ENCODE data around the gene CDC42EP4. TPM values are rescaled to one million over a fixed set of nuclear protein-coding genes. Genes with fewer than 3 reads are reported as not detected.
A peak's percentile ranks its signal among the peaks of the same experiment; 100 is the strongest.

CDC42EP4 gene
- total RNA-seq, 1 experiment from 2014 or later: 32.7 TPM

DNA sequence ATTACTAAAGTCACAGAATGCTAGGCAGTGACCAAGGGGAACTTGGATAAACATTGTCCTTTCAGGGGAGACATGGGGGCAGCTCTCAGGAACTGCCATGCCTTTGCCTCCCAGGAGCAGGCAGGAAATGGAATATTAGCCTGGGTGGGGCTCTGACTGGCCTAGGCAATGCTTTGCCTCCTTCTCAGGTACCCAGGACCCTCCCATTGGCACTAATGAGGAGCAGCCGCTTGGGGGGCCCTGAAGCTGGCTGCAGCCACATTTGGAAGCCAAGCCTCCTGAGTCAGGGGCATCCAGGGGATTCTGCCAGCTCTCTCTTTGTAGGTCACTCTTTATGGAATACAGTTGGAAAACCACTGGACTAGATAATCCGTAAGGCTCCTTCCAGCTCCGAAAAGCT is 55.6 kb downstream of the CDC42EP4 start:
- peak; percentile 58 for DNase-seq
- Histone ChIP-seq H3K36me3 (replicated peaks; ENCODE audit: control insufficient read depth, insufficient read depth, low read length) (no peaks in the 10 kb centered on the region), H3K4me3 (ENCODE audit: insufficient read depth, low read depth, low read length) (no peak overlapping the region), H3K27me3 (ENCODE audit: control insufficient read depth, insufficient read depth, low read length) (no peaks in the 10 kb centered on the region)

DNA sequence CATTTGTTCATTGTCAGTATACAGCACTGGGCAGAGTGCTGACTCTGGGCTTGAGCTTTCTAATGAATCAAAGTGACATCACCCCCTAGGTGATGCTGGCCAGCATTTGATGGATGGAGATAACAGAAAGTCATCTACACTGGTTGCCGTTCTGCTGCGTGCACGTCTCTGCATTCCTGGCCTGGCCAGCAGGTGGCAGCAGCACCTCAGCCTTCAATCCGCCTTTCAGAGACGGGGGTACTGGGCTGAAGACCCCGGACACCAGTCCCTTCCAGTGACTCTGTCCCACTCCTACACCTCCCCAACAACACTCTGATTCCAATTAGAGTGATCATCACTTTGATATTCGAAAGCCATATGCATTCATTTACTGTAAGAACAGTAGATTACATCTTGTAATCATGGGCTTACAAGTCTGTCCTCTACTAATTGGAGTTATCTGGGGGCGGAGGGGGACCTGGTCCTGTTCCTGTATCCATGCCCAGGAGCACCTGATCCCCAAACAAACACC is 56.1 kb downstream of the CDC42EP4 start:
- Histone ChIP-seq H3K27me3 (ENCODE audit: control insufficient read depth, insufficient read depth, low read length) (no peaks in the 10 kb centered on the region), H3K36me3 (replicated peaks; ENCODE audit: control insufficient read depth, insufficient read depth, low read length) (no peaks in the 10 kb centered on the region), H3K4me3 (ENCODE audit: insufficient read depth, low read depth, low read length) (no peak overlapping the region)
- peak; percentile 88 for DNase-seq

- Histone ChIP-seq H3K36me3 (replicated peaks; ENCODE audit: control insufficient read depth, insufficient read depth, low read length) (0 out of 2 replicates have a peak, but pooled peaks cover 1% of the 10 kb centered on the region), H3K27me3 (ENCODE audit: control insufficient read depth, insufficient read depth, low read length) (no peaks in the 10 kb centered on the region), H3K4me3 (ENCODE audit: insufficient read depth, low read depth, low read length) (no peak overlapping the region)
- DNase-seq: no peak
Observed at GRCh38 chr17:73251871-73252270, 59.9 kb downstream of the CDC42EP4 start.

GRCh38 chr17:73250851-73251640 is 60.8 kb downstream of the CDC42EP4 start:
- 0 out of 2 replicates have a peak, but pooled peaks cover 1% of the 10 kb centered on the region for H3K36me3 ChIP-seq (replicated peaks; ENCODE audit: control insufficient read depth, insufficient read depth, low read length)
- peak; percentile 33 for DNase-seq
- no peaks in the 10 kb centered on the region for H3K27me3 ChIP-seq (ENCODE audit: control insufficient read depth, insufficient read depth, low read length)
- no peak overlapping the region for H3K4me3 ChIP-seq (ENCODE audit: insufficient read depth, low read depth, low read length)

DNA sequence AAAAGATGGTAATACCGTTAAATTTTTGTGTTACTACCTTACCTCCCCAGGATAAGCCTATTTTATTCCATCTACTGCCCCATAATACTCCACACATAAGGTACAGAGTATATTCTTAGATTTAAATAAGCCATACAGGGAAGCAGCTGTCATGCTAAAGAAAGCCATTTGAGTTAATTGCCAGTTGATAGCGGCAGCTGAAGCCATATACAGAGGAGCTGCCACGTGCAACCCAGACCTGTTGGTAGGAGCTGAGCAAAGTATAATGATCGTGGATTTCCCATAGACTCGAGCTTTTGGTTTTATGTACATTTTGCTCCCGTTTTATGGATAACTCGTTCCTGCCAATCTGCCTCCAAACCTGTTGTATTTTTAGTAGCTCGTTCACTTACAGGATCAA is 62.1 kb downstream of the CDC42EP4 start:
- no peak for DNase-seq

DNA sequence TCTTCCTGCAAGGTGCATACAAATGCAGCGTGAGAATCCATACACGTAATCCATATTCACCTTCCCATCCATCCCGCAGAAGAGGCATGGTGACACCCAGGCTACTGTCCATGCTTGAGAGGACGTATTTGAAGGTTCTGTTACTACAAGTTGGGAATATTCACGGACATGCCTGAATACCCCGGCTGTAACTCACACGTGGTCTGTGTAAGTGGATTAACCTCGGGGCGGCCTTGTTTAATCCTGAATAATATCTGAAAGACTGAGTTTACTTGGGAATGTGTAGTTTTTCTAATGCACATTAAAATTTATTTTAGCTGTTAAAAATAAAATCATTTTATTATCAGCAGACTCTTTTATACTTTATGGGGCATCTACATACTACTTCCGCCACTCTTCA is 63.3 kb downstream of the CDC42EP4 start:
- Histone ChIP-seq H3K36me3 (replicated peaks; ENCODE audit: control insufficient read depth, insufficient read depth, low read length) (peaks cover 1% of the 10 kb centered on the region; the same call in 1 of the 2 replicates), H3K4me3 (ENCODE audit: insufficient read depth, low read depth, low read length) (no peak overlapping the region), H3K27me3 (ENCODE audit: control insufficient read depth, insufficient read depth, low read length) (no peaks in the 10 kb centered on the region)
- no peak for DNase-seq

More for the DNA sequence above, 62.1 kb downstream of the CDC42EP4 start:
- Histone ChIP-seq H3K36me3 (replicated peaks; ENCODE audit: control insufficient read depth, insufficient read depth, low read length) (0 out of 2 replicates have a peak, but pooled peaks cover 1% of the 10 kb centered on the region), H3K4me3 (ENCODE audit: insufficient read depth, low read depth, low read length) (no peak overlapping the region), H3K27me3 (ENCODE audit: control insufficient read depth, insufficient read depth, low read length) (no peaks in the 10 kb centered on the region)

GRCh38 chr17:73247726-73248125 is 64.1 kb downstream of the CDC42EP4 start:
- H3K36me3 ChIP-seq (replicated peaks; ENCODE audit: control insufficient read depth, insufficient read depth, low read length): peaks cover 1% of the 10 kb centered on the region
- no peaks in the 10 kb centered on the region for H3K27me3 ChIP-seq (ENCODE audit: control insufficient read depth, insufficient read depth, low read length)

DNA sequence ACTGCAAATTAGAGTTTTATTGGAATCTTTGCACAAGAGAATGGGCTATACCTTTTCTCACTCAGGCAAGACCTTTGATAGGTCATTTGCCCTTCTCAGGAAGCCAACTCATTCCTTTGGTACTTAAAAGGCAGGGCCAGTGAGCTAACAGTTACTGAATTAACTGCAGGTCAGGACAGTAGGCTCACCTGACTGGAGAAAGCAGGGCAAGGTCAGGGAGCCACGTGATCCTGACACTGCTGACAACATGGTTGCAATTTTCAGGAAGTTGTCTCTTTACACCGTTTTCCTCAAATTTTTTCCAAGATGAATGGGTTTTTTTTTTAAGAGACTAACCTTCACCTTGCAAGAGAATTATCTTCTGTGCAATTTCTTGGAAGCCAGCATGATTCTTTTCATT is 71.2 kb downstream of the CDC42EP4 start:
- Histone ChIP-seq H3K27me3 (ENCODE audit: control insufficient read depth, insufficient read depth, low read length) (no peaks in the 10 kb centered on the region), H3K4me3 (ENCODE audit: insufficient read depth, low read depth, low read length) (no peak overlapping the region), H3K36me3 (replicated peaks; ENCODE audit: control insufficient read depth, insufficient read depth, low read length) (peaks cover 9% of the 10 kb centered on the region)
- DNase-seq: no peak

More at GRCh38 chr17:73247726-73248125, 64.1 kb downstream of the CDC42EP4 start:
- DNase-seq: no peak
- H3K4me3 ChIP-seq (ENCODE audit: insufficient read depth, low read depth, low read length): no peak overlapping the region

DNA sequence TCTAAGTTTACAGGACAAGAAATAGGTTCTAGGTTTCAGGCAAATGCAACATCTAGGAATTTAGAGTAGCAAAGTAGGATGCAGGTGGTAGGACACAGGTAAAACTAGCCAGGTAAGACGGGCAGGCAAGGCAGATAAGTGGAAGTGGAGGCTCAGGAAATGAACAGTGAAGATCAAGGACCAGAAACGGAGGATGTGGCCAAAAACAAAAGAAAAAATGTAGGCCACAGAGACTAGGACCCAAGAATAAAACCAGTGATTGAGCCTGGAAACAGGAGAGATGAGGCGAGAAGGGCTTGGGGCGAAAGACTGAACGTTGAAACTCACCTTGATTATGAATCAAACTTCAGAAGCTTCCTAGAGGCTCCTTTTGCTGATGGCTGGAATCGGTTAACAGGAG is 74.1 kb downstream of the CDC42EP4 start:
- no peak for DNase-seq
- Histone ChIP-seq H3K36me3 (replicated peaks; ENCODE audit: control insufficient read depth, insufficient read depth, low read length) (peaks cover 9% of the 10 kb centered on the region), H3K27me3 (ENCODE audit: control insufficient read depth, insufficient read depth, low read length) (no peaks in the 10 kb centered on the region), H3K4me3 (ENCODE audit: insufficient read depth, low read depth, low read length) (no peak overlapping the region)

DNA sequence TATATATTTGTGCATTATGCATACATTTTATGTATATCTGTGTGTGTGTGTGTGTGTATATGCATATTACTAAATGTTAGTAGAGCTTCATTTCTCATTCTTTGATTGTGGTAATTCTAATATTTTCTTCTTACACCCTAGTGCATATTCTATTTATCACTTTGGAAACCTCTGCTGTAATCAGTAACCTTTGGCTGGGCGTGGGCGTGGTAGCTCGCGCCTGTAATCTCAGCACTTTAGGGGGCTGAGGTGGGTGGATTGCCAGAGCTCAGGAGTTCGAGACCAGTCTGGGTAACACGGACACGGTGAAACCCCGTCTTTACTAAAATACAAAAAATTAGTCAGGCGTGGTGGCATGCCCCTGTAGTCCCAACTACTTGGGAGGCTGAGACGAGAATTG is 77.1 kb downstream of the CDC42EP4 start:
- H3K36me3 ChIP-seq (replicated peaks; ENCODE audit: control insufficient read depth, insufficient read depth, low read length): peaks cover 6% of the 10 kb centered on the region
- no peak for DNase-seq
- no peak overlapping the region for H3K4me3 ChIP-seq (ENCODE audit: insufficient read depth, low read depth, low read length)
- no peaks in the 10 kb centered on the region for H3K27me3 ChIP-seq (ENCODE audit: control insufficient read depth, insufficient read depth, low read length)

Other genes with a start within 250 kb of the CDC42EP4 start
- 6.8 and 9.5 TPM in 2 replicates for gene SLC39A11, start 219.3 kb downstream of the CDC42EP4 start, total RNA-seq (2014; rRNA removed; shearing (Covaris generic))
- 1.3 and 2.5 TPM in 2 replicates for gene SSTR2, start 147.0 kb downstream of the CDC42EP4 start, total RNA-seq (2014; rRNA removed; shearing (Covaris generic))
- 12.9 and 20.4 TPM in 2 replicates for gene COG1, start 118.9 kb downstream of the CDC42EP4 start, total RNA-seq (2014; rRNA removed; shearing (Covaris generic))
- not detected in 2 replicates for gene CPSF4L, start 50.1 kb downstream of the CDC42EP4 start, total RNA-seq (2014; rRNA removed; shearing (Covaris generic))

Measured in H7 (cell line).